Endometrial microvascular endothelial cells (primary cell): ENCODE measurements around the gene OPTC. TPM values are rescaled to one million over a fixed set of nuclear protein-coding genes. Genes with fewer than 3 reads are reported as not detected.
"Not testable (repeated sequence)": the region's sequence is repeated elsewhere in the genome, so short reads cannot be mapped to it uniquely, and the experiment has no call there.

Source experiments
- in situ Hi-C: cut with HindIII; loops from 2 replicates; pipeline ENCODE4 v1.10.0; 2017; ENCODE audit warnings: low sequenced_read_pairs, low pct_unique_long_range_greater_than_20kb; ENCODE audit errors: inconsistent ontology term
- total RNA-seq: library from RNA; depleted of rRNA; stranded (reverse); fragments of >200 nt; gene quantifications from one replicate; pipeline ENCODE4 v1.2.3, GENCODE V29; 2015; ENCODE audit errors: inconsistent ontology term

The OPTC gene
- total RNA-seq, 1 donor from 2014 or later = not detected

DNA sequence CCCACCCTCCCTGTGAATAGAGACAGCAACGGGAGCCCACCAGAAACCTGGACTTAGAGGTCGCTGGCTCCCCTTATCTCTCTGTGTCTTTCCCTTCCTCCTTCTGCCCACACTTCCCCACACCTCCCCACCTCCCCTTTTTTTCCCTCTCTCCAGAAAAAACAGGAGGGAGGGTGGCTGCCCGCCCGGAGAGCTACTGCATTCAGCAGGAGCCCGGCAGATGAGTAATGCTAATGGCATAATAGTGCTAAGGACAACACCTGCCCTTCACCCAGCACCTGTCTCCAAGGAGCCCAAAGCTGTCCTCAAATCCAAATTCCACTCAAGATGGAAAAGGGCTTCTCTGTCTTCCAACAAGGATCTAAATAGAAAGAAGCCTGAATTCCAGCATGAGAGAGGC, 29.7 kb upstream of the OPTC start:
- in situ Hi-C loops = no loop called here

DNA sequence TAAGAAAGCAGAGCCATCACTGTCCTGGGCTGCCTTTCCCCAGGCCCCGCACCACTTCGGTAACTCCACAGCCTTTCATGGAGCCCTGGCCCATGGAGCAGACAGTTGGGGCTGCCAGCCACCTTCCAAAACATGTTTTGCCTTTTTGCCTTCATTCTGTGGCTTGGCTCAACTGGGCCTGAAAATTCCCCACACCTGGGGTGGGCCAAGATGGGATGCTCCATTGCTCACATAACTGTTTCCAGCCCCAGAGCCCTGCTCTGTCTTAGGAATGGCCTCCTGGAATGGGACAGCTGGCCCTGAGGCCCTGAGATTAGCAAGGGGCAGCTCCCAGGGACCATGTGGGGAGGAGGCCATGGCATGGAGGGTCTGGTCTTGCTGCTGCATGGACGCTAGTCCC, 29.2 kb upstream of the OPTC start:
- in situ Hi-C loops = no loop called here

DNA sequence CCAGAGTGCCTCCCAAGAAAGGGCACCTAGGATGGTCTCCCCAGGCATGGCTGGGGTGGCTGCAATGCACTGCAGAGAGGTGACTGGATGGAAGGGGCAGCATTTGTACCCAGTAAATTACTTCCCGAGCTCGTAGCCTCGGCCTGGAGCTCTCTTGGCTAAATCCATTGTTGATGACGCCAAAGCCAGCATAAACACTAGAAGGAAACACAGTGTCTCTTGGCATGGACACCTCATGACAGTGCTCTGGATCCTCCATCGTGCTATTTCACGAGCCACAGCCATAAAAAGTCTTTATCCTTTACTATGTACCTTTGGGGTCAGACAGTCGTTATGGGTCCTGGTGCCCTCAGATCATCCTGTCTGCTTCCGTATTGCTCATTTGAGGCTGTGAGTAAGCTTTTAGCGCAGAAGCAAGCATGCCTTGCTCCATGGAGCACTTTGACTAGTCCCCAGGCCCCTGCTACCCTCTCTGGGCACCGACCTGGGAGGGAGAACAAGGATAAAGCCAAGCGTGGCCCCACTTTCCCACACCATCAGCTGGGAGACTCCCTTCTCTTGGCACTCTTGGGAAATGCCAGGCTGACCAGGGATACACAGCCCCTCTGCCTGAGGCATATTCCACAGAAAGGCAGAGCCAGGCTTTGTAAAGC, 28.7 kb upstream of the OPTC start:
- in situ Hi-C loops = no loop called here

DNA sequence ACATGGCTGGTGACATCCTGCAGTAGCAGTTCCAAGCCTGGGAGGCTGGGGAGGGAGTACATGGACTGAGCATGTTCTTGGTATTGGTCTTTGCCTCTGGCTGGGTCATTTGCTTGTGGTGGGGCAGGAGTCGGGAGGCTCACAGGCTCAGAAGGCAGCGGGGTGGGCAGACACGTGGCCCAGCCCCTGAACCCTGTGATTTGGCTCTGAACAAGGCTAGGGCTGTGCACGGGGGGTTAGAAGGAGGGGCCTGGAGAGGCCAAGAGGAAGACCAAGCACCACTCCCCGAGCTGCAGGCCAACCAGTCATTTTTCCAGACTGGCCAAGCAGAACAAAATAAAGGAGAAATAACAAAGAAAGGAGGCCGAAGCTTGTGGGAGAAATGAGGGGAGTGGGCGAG, 28.0 kb upstream of the OPTC start:
- in situ Hi-C loops = no loop called here

DNA sequence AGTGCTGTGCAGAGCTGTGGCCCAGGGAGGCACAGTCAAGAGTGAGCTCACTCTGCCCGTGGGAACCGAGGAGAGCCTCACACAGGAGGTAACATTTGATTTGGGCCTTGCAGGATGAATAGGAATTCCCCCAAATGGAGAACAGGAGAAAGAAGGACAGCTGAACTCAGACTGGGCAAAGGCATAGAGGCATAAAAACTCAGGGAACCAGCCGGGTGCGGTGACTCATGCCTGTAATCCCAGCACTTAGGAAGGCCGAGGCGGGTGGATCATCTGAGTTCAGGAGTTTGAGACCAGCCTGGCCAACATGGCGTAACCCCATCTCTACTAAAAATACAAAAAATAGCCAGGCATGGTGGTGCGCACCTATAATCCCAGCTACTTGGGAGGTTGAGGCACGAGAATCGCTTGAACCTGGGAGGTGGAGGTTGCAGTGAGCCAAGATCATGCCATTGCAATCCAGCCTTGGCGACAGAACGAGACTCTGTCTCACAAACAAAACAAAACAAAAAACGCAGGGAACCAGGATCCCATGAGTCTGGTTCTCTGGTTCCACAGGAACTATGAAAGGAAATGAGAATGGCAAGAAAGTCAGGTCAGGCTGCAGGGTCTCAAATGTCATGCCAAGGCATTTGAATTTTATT, 26.9 kb upstream of the OPTC start:
- in situ Hi-C loops = not testable (repeated sequence)

DNA sequence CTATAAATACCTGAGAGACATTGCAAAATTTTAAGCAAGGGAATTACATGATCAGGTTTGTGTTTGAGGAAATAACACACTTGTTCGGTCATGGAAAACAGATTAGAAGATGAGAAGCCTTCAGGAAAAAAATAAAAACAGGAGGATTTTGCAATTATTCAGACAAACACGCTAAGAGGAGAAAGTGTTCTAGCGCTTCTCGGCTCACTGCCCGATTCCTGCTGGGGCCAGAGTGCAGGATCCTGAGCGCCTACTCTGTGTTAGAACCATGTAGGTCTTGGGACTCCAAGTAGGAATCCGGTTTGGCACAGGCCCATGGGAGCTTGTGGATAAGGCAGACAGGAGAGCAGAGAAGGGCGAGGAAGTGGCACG, 26.4 kb upstream of the OPTC start:
- in situ Hi-C loops = no loop called here

DNA sequence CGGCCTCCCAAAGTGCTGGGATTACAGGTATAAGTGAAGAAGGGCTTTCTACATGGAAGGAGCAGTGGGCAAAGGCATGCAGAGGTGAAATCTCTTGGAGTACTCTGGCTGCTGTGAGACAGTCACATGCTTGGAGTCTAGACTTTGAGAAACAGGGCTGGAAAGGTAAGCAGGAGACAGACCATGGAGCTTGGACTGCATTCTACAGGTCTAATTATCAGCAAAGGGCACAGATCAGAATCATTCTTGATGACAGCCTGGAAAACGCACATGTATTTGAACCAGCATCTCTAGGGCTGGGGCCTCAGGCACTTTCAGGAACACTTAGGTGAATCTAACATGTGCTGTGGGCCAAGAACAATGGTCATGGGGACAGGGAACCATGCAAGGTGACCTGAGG, 25.6 kb upstream of the OPTC start:
- in situ Hi-C loops = no loop called here

DNA sequence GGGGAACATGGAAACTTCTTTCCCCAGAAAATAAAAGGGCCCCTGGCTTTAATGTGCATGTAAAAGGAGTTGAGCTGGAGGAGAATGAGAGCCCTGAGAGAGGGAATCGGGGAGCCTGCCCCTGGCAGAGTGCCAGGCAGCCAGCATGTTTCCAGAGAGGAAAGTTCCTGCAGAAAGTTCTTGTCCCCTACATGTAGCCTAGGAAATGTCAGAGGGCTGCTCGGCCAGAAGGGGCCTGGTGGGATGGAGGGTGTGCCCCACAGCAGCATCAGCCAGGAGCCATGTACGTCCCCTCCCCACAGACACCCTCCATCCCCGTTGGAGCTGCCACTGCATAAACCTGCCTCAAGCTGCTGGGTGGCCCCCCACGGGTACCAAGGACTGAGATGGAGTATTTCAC, 23.7 kb upstream of the OPTC start:
- in situ Hi-C loops = no loop called here

DNA sequence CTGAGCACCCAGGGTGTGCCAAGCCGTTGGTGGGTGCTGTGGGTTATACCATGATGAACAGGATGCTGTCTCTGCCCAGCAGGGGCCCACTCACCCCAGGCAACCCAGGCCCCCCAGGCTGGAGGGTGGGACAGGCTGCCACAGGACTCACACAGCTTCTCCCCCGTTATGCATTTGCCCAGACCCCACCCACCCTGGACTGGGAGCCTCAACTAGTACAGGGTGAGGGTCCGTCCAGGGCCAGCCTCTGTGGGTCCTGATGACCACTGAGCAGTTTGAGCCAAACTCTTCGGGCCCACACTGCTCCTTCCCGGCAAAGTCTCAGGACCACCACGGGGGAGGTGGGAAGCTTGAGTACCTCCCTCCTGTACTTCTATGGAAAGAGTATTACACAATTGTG, 22.1 kb upstream of the OPTC start:
- in situ Hi-C loops = no loop called here

DNA sequence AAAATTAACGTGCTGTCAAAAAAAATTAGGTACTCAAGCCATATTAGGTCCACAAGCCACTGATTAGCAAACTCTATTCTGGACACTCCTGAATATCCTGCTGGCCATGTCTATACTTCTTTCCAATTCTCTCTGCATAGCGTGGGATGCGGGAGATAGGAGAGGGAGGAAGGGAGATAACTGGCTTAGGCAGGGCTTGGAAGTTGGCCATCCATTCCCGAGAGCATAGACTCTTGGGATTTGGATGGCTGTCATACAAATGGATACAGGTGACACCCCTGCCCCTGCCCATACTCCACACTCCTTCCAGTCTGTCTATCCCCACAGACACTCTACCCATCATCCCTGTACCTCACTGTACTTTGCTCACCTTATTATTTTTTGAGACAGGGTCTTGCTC, 20.7 kb upstream of the OPTC start:
- in situ Hi-C loops = no loop called here

DNA sequence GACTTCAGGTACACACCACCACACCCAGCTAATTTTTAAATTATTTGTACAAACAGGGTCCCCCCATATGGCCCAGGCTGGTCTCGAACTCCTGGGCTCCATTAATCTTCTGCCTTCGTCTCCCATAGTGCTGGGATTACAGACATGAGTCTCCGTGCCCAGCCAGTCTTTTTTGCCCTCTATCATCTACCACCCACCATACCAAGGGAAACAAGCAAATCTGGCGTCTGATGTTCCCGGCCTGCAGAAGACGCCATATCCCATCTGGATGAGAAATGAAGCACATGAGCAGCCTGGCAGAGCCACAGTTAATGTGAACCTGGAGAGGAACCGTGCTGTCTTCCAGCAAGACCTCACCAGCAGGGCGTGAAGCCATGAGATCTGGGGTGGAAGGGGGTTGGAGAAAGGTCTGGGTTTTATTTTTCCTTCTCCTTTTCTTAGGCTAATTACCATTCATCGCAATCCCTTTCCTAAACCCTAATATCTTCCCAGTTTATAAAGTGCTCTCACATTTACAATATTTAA, 20.1 kb upstream of the OPTC start:
- in situ Hi-C loops = no loop called here

DNA sequence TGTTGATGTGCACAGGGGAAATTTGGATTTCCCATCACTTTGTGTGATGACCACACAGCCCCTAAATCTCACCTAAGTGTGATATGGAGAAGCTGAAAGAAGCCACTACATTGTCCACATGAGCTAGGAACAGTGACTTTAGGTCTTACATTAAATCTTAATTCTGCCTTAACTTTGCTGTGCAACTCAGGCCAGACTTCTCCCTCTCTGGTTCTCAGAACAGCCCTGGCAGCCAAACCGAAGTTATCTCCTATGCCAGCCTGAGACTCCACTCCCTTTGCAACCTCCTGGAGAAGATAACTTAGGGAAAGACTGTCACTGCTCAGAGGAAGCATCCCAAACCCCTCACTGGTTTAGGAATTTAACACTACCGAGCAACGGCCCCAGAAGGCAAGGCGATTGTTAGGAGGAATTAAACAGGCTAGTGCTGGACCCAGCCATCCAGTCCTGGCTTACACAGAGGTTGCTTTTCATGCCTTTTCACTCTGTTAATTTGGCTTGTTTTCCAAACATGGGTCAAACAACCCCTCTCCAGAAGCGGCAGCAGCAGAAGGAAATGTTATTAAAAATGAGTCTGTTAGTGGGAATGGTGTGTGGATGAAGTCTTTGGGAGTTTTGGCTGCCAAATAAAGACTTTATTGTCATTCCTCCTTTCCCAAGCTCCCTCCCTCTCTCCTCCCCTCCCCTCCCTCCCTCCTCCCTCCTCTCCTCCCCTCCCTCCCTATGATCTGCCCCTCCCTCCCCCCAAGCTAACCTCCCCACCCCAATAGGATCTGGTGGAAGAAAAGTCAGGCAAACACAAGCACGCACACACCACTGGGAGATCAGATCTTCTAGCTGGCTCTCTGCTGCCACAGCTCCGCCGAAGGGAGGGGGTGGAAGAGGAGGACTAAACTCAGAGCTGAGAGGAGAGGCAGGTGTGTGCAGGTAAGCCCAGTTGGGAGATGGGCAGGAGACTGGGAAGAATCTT, 18.7 kb upstream of the OPTC start, which contains the start of gene PRELP:
PRELP (plus strand) TSS at position 795 of the 970 bp plus-strand sequence. CDS start 7,379 bp downstream, outside the sequence.
- in situ Hi-C loops = loop anchor here (25.0 kb wide), 1 partner anchor 113 kb away; the partner anchor contains the start of gene FMOD

DNA sequence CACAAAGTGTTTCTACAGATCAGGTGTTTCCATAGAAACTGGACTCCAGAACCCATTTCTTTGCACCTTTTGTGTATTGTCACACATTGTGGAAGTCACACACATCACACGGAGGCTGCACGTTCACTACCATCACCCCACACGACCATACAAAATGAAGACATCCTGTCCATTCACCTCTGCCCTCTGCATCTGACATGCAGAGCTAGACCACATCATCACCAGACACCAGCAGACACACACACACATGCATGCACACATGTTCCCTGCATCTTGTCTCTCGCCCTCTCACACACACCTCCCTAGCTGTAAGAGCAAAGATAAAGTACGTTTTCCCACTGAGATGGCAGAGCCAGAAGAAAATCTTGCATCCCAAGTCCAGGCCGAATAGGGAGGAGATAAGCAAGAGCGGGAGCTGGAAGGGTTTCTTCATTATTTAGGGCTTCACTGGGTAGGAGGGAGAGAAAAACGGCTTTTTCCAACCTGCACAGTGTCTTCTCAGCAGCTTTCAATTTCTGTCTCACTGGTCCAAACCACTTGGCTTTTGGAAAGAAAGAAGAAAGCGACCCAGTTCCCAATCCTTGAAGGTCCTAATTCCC, 17.6 kb upstream of the OPTC start:
- in situ Hi-C loops = loop anchor here (25.0 kb wide), 1 partner anchor 114 kb away; the partner anchor contains the start of gene FMOD

DNA sequence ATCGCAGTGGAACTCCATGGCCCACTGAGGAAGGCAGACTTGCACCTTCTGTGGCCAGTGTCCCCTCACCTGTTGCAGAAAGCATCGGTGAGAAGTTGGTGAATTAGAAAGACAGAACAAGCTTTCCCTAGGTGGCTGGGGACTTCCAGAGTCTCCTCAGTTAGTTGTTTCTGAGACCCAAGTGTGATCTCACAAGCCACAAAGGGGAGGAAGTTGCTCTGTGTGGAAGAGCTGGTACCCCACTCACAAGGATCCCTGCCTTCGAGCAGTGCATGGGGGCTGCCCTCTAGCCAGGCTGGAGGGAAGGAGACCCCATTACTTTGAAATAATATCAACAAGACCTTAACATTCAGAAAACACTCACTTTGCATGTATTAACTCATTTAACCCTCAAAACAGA, 16.2 kb upstream of the OPTC start:
- in situ Hi-C loops = loop anchor here (25.0 kb wide), 1 partner anchor 115 kb away; the partner anchor contains the start of gene FMOD

DNA sequence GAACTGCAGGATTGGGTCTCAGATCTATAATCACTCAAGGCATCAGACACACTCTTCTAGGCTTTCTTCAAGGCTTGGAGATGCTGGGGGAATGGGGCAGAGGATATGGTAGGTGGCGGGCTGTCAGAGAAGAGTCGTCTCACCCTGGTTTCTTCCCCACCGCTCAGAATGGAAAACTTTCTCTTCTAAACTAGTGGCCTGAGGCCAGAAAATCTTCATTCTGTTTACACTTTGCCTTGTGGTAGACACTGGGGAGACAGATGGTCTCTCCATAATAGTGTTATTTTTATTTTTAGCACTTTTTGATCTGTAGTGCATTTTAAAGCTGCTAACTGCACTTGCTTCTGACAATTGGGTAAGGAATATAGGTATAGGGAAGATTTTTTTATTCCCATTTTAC, 15.7 kb upstream of the OPTC start:
- in situ Hi-C loops = loop anchor here (25.0 kb wide), 1 partner anchor 116 kb away; the partner anchor contains the start of gene FMOD

DNA sequence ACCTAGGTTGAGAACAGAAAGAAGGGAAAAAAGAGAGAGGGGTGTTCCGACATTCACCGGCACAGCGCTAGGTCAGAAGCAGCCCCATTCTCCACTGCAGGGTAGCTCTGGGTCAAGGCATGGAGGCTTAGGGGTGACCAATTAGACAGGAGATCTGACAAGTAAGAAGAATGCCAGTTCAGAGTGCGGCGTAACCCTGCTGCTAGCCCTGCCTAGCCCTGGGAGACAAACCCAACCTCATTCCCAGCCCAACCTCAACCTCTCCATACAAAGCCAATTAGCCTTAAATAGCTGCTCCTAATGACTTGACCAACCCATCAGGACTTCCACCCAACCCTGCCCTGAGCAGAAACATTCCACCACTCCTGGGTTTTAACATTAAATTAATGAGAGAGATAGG, 15.0 kb upstream of the OPTC start:
- in situ Hi-C loops = loop anchor here (25.0 kb wide), 1 partner anchor 117 kb away; the partner anchor contains the start of gene FMOD

DNA sequence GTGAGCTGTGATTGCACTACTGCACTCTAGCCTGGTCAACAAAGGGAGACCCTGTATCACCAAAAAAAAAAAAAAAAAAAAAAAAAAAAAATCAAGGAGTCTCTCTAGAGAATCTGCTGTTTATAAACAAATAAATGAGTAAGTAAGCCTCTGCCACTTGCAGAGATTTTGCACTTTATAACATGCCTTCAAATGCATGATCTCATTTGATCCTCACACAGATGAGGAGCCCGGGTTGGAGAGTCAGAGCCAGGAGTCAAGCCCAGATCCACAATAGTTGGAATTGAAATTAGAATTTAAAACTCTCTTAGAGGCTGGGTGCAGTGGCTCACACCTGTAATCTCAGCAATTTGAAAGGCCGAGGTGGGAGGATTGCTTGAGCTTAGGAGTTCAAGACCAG, 14.3 kb upstream of the OPTC start:
- in situ Hi-C loops = loop anchor here (25.0 kb wide), 1 partner anchor 117 kb away; the partner anchor contains the start of gene FMOD

DNA sequence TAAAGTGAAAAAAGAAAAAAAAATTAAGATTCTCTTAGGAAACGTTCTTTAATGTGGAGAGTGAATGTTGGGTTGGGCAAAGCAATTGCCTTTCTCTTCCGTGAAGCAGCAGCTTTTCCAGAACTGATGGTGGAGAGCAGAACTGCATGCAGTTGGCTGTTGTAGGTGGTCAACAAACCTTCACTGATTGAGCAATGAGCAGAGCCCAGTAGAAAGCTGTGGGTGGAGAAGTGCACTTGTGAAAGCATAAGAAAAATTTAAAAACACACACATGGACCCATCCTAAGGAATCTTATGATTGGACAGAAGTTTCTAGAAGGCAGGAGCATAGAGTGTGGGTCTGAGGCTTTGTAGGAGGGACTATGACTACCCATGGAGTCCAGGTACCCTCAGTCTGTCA, 13.9 kb upstream of the OPTC start:
- in situ Hi-C loops = loop anchor here (25.0 kb wide), 1 partner anchor 118 kb away; the partner anchor contains the start of gene FMOD
